Type B pancreatic cell (in vitro differentiated cells): ENCODE results near the gene TMEM134. TPM values are rescaled to one million over a fixed set of nuclear protein-coding genes. Genes with fewer than 3 reads are reported as not detected.

Experiments used
- DNase-seq: peaks from one replicate; pipeline ENCODE4 v3.0.0; 2021; ENCODE audit warnings: mixed read lengths; ENCODE audit not compliant: unreplicated experiment; ENCODE audit errors: extremely low spot score
- H3K27ac Mint-ChIP-seq: 2 replicates; pipeline ENCODE4 v1.8.0; 2021; ENCODE audit warnings: mild to moderate bottlenecking, mixed read lengths
- H3K27me3 Mint-ChIP-seq: 2 replicates; pipeline ENCODE4 v1.8.0; 2021; ENCODE audit warnings: mixed read lengths
- H3K36me3 Mint-ChIP-seq: 2 replicates; pipeline ENCODE4 v1.8.0; 2021; ENCODE audit warnings: mixed read lengths
- H3K4me1 Mint-ChIP-seq: one replicate; pipeline ENCODE4 v1.8.0; 2021; ENCODE audit warnings: mixed read lengths; ENCODE audit not compliant: unreplicated experiment
- H3K4me3 Mint-ChIP-seq: 2 replicates; pipeline ENCODE4 v1.8.0; 2021; ENCODE audit warnings: mild to moderate bottlenecking, mixed read lengths
- H3K9me3 Mint-ChIP-seq: 2 replicates; pipeline ENCODE4 v1.8.0; 2021; ENCODE audit warnings: mixed read lengths
- total RNA-seq: library from RNA; stranded (reverse); gene quantifications from 2 replicates; pipeline ENCODE4 v1.2.1, GENCODE V29; 2021; ENCODE audit warnings: low replicate concordance
- TF ChIP-seq, protein P1 (sequence below): fragments of 200-600 bp; sonication (generic); conservative IDR thresholded peaks from 2 replicates; pipeline ENCODE4 v1.5.0; 2021; ENCODE audit warnings: antibody characterized with exemption, mild to moderate bottlenecking

Gene TMEM134
- total RNA-seq, 1 donor from 2014 or later: 46.6 TPM

DNA sequence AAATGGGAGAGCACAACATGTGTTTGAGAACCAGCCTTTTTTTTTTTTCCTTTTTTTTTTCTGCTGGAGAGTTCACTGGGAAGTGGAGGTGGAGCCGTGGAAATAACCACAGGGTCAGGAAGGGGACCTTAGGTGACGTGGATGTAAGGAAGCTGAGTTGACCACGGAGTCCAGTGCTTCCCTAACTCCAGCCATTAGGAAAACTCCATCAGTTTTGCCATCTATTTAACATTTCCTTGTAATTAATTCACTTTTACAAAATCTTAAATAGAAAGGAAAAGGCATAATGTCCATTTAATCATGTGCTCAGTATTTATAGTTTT is 40.9 kb upstream of the TMEM134 start:
- Mint-ChIP-seq H3K4me1 (peaks cover 22% of the 10 kb centered on the region), H3K27ac (peak overlapping the region; percentile 53), H3K9me3 (no peaks in the 10 kb centered on the region), H3K27me3 (peaks cover 29% of the 10 kb centered on the region), H3K4me3 (peak overlapping the region; percentile 93), H3K36me3 (no peaks in the 10 kb centered on the region)
- TF ChIP-seq, protein P1, sequence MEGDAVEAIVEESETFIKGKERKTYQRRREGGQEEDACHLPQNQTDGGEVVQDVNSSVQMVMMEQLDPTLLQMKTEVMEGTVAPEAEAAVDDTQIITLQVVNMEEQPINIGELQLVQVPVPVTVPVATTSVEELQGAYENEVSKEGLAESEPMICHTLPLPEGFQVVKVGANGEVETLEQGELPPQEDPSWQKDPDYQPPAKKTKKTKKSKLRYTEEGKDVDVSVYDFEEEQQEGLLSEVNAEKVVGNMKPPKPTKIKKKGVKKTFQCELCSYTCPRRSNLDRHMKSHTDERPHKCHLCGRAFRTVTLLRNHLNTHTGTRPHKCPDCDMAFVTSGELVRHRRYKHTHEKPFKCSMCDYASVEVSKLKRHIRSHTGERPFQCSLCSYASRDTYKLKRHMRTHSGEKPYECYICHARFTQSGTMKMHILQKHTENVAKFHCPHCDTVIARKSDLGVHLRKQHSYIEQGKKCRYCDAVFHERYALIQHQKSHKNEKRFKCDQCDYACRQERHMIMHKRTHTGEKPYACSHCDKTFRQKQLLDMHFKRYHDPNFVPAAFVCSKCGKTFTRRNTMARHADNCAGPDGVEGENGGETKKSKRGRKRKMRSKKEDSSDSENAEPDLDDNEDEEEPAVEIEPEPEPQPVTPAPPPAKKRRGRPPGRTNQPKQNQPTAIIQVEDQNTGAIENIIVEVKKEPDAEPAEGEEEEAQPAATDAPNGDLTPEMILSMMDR: no peak
- DNase-seq: no peak

DNA sequence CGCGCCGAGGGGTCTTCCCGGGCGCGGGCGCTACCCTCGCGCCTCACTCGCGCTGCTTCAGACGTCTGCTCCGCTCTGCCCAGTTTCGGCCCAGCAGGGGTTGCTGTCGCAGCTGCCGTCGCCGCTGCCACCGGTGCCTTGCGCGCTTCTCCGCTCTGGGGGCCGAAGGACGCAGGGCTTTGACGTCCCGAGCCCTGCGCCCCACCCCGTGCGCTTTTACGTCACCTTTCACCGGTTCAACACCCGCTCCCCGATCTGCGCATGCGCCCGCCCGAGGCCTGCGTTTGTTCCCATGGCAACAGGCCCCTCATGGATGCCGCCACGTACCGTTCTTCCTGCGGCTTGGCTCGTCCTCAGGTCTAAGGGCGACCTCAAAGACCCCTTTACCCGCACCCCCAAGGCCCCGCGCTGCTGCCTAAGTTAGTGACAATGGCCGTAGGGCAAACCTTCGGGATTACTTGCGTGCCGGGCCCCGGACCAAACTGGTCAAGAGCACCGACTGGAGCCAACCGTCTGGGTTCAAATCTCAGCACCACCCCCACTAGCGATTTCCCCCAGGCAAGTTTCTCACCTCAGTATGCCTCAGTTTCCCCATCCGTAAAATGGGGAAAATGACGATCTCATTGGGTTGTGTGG is 39.6 kb upstream of the TMEM134 start:
- Mint-ChIP-seq H3K9me3 (no peaks in the 10 kb centered on the region), H3K27me3 (peaks cover 21% of the 10 kb centered on the region), H3K36me3 (no peaks in the 10 kb centered on the region), H3K4me1 (peaks cover 22% of the 10 kb centered on the region), H3K4me3 (peak overlapping the region; percentile 93), H3K27ac (peak overlapping the region; percentile 98)
- TF ChIP-seq, protein P1: no peak
- peak; percentile 99 for DNase-seq

DNA sequence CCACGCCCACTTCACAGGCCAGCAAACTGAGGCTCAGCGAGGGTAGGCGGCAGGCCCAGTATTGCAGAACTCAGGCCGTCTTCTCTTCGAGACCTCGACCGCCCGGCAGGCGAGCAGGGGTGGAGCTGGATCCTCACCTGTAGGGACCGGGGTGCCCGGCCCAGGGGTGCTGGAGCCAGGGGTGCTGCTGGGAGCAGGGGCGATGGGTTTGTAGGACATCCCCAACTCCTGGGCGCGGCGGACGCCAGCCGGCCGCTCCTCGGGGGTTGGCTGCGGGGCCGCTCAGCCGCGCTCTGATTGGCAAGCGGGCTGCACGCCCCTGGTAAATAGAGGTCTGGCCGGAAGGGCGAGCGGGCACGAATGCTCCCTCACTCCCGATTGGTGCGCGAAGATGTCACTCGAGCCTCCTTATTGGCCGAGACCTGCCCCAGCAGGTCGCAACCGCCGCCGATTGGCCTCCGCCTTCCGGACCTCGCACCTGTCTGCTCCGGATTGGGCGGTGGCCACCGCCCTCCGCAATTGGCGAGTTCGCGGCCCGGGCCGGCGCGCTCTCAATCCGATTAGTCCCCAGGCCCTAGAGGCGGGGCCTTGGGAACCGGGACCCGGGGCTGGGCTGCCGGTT is 38.9 kb upstream of the TMEM134 start, which contains the start of gene CDK2AP2:
Gene CDK2AP2 (minus strand): TSS at position 299 of the 622 bp plus-strand sequence. CDS start 80 bp downstream, at position 219.
- peak within 1 kb of the TSS; percentile 93 for H3K4me3 Mint-ChIP-seq
- TF ChIP-seq, protein P1: no peak
- peaks cover 24% of the 10 kb centered on the region for H3K4me1 Mint-ChIP-seq
- peak within 1 kb of the TSS; percentile 98 for H3K27ac Mint-ChIP-seq
- H3K36me3 Mint-ChIP-seq: no peaks in the 10 kb centered on the region
- peaks cover 19% of the 10 kb centered on the region for H3K27me3 Mint-ChIP-seq
- DNase-seq: peak; percentile 98
- no peaks in the 10 kb centered on the region for H3K9me3 Mint-ChIP-seq

DNA sequence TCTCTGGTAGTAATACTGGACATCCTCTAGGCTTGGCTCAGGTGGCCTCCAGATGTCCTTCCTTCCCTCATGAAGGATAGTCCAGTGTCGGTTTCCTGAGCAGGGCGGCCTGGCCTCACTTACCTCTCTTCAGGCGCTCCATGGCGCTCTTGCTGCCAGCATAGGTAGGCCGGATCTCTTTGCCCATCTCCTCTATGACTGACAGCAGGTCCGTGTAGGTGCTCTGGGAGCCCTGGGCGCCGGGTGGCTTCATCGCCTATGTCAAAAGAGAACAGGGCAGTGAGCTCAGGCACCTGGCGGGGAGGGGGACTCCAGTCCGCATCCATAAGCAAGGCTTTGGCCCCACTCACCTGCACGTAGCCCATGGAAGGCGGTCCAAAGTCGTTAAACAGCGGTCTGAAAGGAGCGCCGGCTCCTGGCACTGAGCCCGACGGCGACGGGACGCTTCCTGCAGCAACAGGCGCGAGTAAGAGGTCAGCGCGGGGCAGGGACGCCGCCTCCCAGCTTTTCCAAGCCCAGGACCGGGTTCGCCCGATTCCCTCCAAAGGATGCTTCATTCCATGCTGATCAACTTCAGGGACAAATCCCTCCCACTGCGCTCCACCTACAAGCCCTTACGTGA is 38.3 kb upstream of the TMEM134 start:
- Mint-ChIP-seq H3K4me1 (peaks cover 28% of the 10 kb centered on the region), H3K9me3 (no peaks in the 10 kb centered on the region), H3K4me3 (peak overlapping the region; percentile 93), H3K36me3 (no peaks in the 10 kb centered on the region), H3K27me3 (peaks cover 20% of the 10 kb centered on the region), H3K27ac (peak overlapping the region; percentile 98)
- TF ChIP-seq, protein P1: no peak
- DNase-seq: no peak

DNA sequence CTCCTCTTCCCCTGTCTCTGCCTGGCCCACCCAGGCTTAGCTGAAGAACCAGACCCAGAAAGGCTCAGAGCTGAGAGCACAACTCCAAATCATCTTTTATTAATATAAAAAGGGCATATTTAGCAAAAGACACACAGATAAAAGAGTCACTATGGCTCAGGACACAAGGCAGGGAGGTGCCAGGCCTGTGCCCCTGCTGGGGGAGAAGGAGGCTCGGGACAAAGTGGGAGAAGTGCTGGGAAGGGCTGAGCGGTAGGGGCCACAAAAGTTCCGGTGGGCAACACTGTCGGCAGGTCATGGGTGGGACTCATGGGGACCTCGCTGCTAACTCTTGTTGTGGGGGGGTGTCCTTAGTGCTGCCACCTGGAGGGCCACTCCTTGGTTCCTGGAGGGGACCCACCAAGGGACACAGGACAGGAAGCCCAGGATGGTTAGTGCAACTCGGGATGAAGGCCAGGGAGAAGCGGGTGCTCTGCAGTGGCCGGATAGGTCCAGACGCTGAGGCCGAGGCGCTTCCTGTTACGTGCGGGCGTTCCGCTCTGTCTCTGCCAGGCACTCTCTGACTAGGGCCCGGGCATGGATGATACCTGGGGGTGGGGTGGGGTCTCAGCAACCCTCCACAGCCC is 37.5 kb upstream of the TMEM134 start:
- no peaks in the 10 kb centered on the region for H3K9me3 Mint-ChIP-seq
- H3K27me3 Mint-ChIP-seq: peaks cover 20% of the 10 kb centered on the region
- H3K36me3 Mint-ChIP-seq: no peaks in the 10 kb centered on the region
- H3K4me3 Mint-ChIP-seq: peak overlapping the region; percentile 93
- H3K27ac Mint-ChIP-seq: peak overlapping the region; percentile 98
- DNase-seq: no peak
- TF ChIP-seq, protein P1: peak; percentile 11
- H3K4me1 Mint-ChIP-seq: peaks cover 28% of the 10 kb centered on the region
